ENCODE results near the gene OPTC. TPM values are rescaled to one million over a fixed set of nuclear protein-coding genes. Genes with fewer than 3 reads are reported as not detected.

Gene OPTC
- total and polyA plus RNA-seq, 9 of the 15 experiments (the other 6 are each of a cell fraction or from before 2014, with no cell fraction given) = not detected

- Histone ChIP-seq H3K9ac (ENCODE audit: insufficient read depth in 1 of 2, low read depth in 2 of 2, low read length in 2 of 2) (no peak overlapping the region), H4K20me1 (replicated peaks; ENCODE audit: control insufficient read depth, insufficient read depth, low read length) (0 out of 2 replicates have a peak, but pooled peaks cover 7% of the 10 kb centered on the region), H3K4me3 (no peak overlapping the region), H3K27me3 (ENCODE audit: control insufficient read depth in 2 of 2, insufficient read depth in 2 of 2, low read length in 2 of 2) (peaks cover 12 to 51% of the 10 kb centered on the region in 2 experiments), H3K36me3 (ENCODE audit: control insufficient read depth, insufficient read depth, low read length) (no peaks in the 10 kb centered on the region), H3K27ac (ENCODE audit: extremely low read depth, low read depth, low read length) (no peak overlapping the region), H2AFZ (ENCODE audit: low read depth, low read length) (no peak overlapping the region), H3K9me3 (replicated peaks; ENCODE audit: control insufficient read depth, insufficient read depth, low read depth, low read length) (no peaks in the 10 kb centered on the region), H3K79me2 (ENCODE audit: control insufficient read depth, insufficient read depth, low read length) (no peaks in the 10 kb centered on the region), H3K9me1 (ENCODE audit: control insufficient read depth, insufficient read depth, low read length) (no peaks in the 10 kb centered on the region), H3K4me2 (ENCODE audit: insufficient read depth, low read length) (no peak overlapping the region), H3K4me1 (replicated peaks in 1 of 2; ENCODE audit: control insufficient read depth in 2 of 2, insufficient read depth in 2 of 2, low read length in 2 of 2) (no peaks in the 10 kb centered on the region)
- no peak for DNase-seq (ENCODE audit: extremely low read depth in 1 of 4, low spot score in 3 of 4)
- no TSS peak for BruUV-seq (replicated peaks)
- in situ Hi-C loops (cut with MboI) (no loop called here), intact Hi-C loops (cut with micrococcal nuclease) (no loop called here)
- ChIA-PET CTCF (ENCODE audit: low intra/inter-chr PET ratio) (no interaction called here), POLR2A (interaction anchor here (0.6 to 1.0 kb wide), 4 partner anchors 11 to 413 kb away, joined by 3 read pairs; no protein-coding TSS in a partner anchor)
- TF ChIP-seq ZNF707 (CRISPR knock-in tag; conservative IDR thresholded peaks at IDR 0.05) = no peak
- no peak for TF ChIP-seq PPARD (CRISPR knock-in tag; IDR thresholded peaks at IDR 0.05)
- no peak for TF ChIP-seq HOXB6 (CRISPR knock-in tag; IDR thresholded peaks at IDR 0.05; ENCODE audit: borderline replicate concordance)
- TF ChIP-seq CBX2 (IDR thresholded peaks at IDR 0.05; ENCODE audit: insufficient read depth, low read length, poor library complexity, severe bottlenecking) = no peak
- TF ChIP-seq, protein P1, sequence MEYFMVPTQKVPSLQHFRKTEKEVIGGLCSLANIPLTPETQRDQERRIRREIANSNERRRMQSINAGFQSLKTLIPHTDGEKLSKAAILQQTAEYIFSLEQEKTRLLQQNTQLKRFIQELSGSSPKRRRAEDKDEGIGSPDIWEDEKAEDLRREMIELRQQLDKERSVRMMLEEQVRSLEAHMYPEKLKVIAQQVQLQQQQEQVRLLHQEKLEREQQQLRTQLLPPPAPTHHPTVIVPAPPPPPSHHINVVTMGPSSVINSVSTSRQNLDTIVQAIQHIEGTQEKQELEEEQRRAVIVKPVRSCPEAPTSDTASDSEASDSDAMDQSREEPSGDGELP (CRISPR knock-in tag; IDR thresholded peaks at IDR 0.05; ENCODE audit: borderline replicate concordance) = no peak
- ATAC-seq = no peak
- 3% methylated on average over 4 of the region's 5 CpGs for WGBS (ENCODE audit: insufficient coverage, low coverage, missing lambda C conversion rate)
- no peak for FAIRE-seq
Measured at GRCh38 chr1:203453616-203454015, 40.3 kb upstream of the OPTC start.

Measured in K562 (cell line).